Skeletal muscle tissue (tissue), 4 donors: ENCODE data around the gene OBP2A. TPM values are rescaled to one million over a fixed set of nuclear protein-coding genes. Genes with fewer than 3 reads are reported as not detected.
"Not testable (repeated sequence)": the region's sequence is repeated elsewhere in the genome, so short reads cannot be mapped to it uniquely, and the experiment has no call there.

Experiments
- H3K27ac ChIP-seq: one replicate; pipeline ENCODE4 v1.7.0; 2013; ENCODE audit warnings: mild to moderate bottlenecking, low read depth, low read length, inconsistent platforms
- H3K27me3 ChIP-seq, 3 donors: one replicate each; pipeline ENCODE4 v1.7.0; 2013; ENCODE audit warnings: low read length in 3 of 3; ENCODE audit not compliant: control insufficient read depth in 3 of 3, insufficient read depth in 3 of 3
- H3K36me3 ChIP-seq, 3 donors: one replicate each; pipeline ENCODE4 v1.7.0; 2013; ENCODE audit warnings: low read length in 3 of 3; ENCODE audit not compliant: control insufficient read depth in 3 of 3, insufficient read depth in 3 of 3
- H3K4me1 ChIP-seq, 3 donors: one replicate each; pipeline ENCODE4 v1.7.0; 2013; ENCODE audit warnings: low read length in 3 of 3, mild to moderate bottlenecking in 3 of 3; ENCODE audit not compliant: control insufficient read depth in 3 of 3, insufficient read depth in 3 of 3
- H3K4me3 ChIP-seq, 3 donors: one replicate each; pipeline ENCODE4 v1.7.0; 2013; ENCODE audit warnings: low read length in 3 of 3
- H3K9ac ChIP-seq, 3 donors: one replicate each; pipeline ENCODE4 v1.7.0; 2013; ENCODE audit warnings: low read length in 3 of 3, mild to moderate bottlenecking in 3 of 3, moderate library complexity in 2 of 3, low read depth in 1 of 3
- H3K9me3 ChIP-seq, 3 donors: one replicate each; pipeline ENCODE4 v1.7.0; 2013; ENCODE audit warnings: low read length in 3 of 3; ENCODE audit not compliant: control insufficient read depth in 3 of 3
- total RNA-seq: library from RNA; depleted of rRNA; stranded (reverse); fragments of >200 nt; gene quantifications from one replicate; pipeline ENCODE4 v1.2.3, GENCODE V29; 2014
- donor health status: Osteomylitis.

OBP2A gene
- total RNA-seq, 1 donor from 2014 or later = not detected

GRCh38 chr9:135512904-135513303 lies 33.0 kb upstream of the OBP2A start:
- no peak overlapping the region for H3K4me3 ChIP-seq
- H3K27ac ChIP-seq = no peak overlapping the region
- H3K9ac ChIP-seq = no peak overlapping the region
- peaks cover 0 to 6% (median 0%) of the 10 kb centered on the region in 3 donors for H3K27me3 ChIP-seq
- H3K36me3 ChIP-seq = no peaks in the 10 kb centered on the region
- no peaks in the 10 kb centered on the region for H3K4me1 ChIP-seq
- H3K9me3 ChIP-seq = peaks cover 0 to 5% (median 0%) of the 10 kb centered on the region in 3 donors

- no peak overlapping the region for H3K9ac ChIP-seq
- peaks cover 0 to 5% (median 0%) of the 10 kb centered on the region in 3 donors for H3K9me3 ChIP-seq
- H3K4me3 ChIP-seq = no peak overlapping the region
- H3K27ac ChIP-seq = no peak overlapping the region
- H3K27me3 ChIP-seq = peaks cover 0 to 6% (median 0%) of the 10 kb centered on the region in 3 donors
- no peaks in the 10 kb centered on the region for H3K4me1 ChIP-seq
- no peaks in the 10 kb centered on the region for H3K36me3 ChIP-seq
Observed at GRCh38 chr9:135513351-135513846, 32.5 kb upstream of the OBP2A start.

- not testable (repeated sequence) for H3K27me3 ChIP-seq, H3K27ac ChIP-seq, H3K36me3 ChIP-seq, H3K4me3 ChIP-seq, H3K9me3 ChIP-seq, H3K4me1 ChIP-seq, H3K9ac ChIP-seq
Observed at GRCh38 chr9:135513906-135514305, 32.0 kb upstream of the OBP2A start.

- H3K9ac ChIP-seq = no peak overlapping the region
Observed at GRCh38 chr9:135514342-135515082, 31.4 kb upstream of the OBP2A start.

GRCh38 chr9:135515083-135515951 lies 30.6 kb upstream of the OBP2A start:
- Histone ChIP-seq H3K36me3 (no peaks in the 10 kb centered on the region), H3K27me3 (peaks cover 0 to 9% (median 0%) of the 10 kb centered on the region in 3 donors), H3K9me3 (no peaks in the 10 kb centered on the region), H3K27ac (no peak overlapping the region), H3K9ac (no peak overlapping the region), H3K4me1 (no peaks in the 10 kb centered on the region), H3K4me3 (no peak overlapping the region)

More at GRCh38 chr9:135514342-135515082, 31.4 kb upstream of the OBP2A start:
- Histone ChIP-seq H3K27ac (no peak overlapping the region), H3K4me1 (no peaks in the 10 kb centered on the region), H3K36me3 (no peaks in the 10 kb centered on the region), H3K9me3 (peaks cover 0 to 1% (median 0%) of the 10 kb centered on the region in 3 donors), H3K27me3 (peaks cover 0 to 6% (median 0%) of the 10 kb centered on the region in 3 donors), H3K4me3 (no peak overlapping the region)

- Histone ChIP-seq H3K4me3 (no peak overlapping the region), H3K27me3 (peaks cover 0 to 9% (median 3%) of the 10 kb centered on the region in 3 donors), H3K9ac (no peak overlapping the region), H3K36me3 (no peaks in the 10 kb centered on the region), H3K9me3 (no peaks in the 10 kb centered on the region), H3K27ac (no peak overlapping the region), H3K4me1 (no peaks in the 10 kb centered on the region)
Observed at GRCh38 chr9:135516132-135516860, 29.6 kb upstream of the OBP2A start.

- H3K4me3 ChIP-seq = no peak overlapping the region
- no peaks in the 10 kb centered on the region for H3K36me3 ChIP-seq
- H3K4me1 ChIP-seq = no peaks in the 10 kb centered on the region
- no peak overlapping the region for H3K27ac ChIP-seq
- peaks cover 0 to 12% (median 3%) of the 10 kb centered on the region in 3 donors for H3K27me3 ChIP-seq
- no peak overlapping the region for H3K9ac ChIP-seq
- H3K9me3 ChIP-seq = no peaks in the 10 kb centered on the region
Observed at GRCh38 chr9:135517407-135517822, 28.5 kb upstream of the OBP2A start.

GRCh38 chr9:135519179-135519971 lies 26.6 kb upstream of the OBP2A start:
- Histone ChIP-seq H3K9me3 (no peaks in the 10 kb centered on the region), H3K27ac (no peak overlapping the region), H3K27me3 (peaks cover 3 to 24% (median 12%) of the 10 kb centered on the region in 3 donors), H3K4me3 (no peak overlapping the region), H3K36me3 (no peaks in the 10 kb centered on the region), H3K4me1 (no peaks in the 10 kb centered on the region), H3K9ac (no peak overlapping the region)
